ENCODE results near the gene LPCAT1.

GRCh38 chr5:1508659-1509290 is 15.0 kb downstream of the LPCAT1 start:
- TF ChIP-seq CTCF (IDR thresholded peaks at IDR 0.05; ENCODE audit: low read depth, low read length, poor library complexity, severe bottlenecking) = no peak
- TF ChIP-seq EZH2phosphoT487 (IDR thresholded peaks at IDR 0.05; ENCODE audit: borderline replicate concordance, low read length) = no peak
